Esophagus (tissue), 2 donors: ENCODE data around the gene TOM1L2. TPM values are rescaled to one million over a fixed set of nuclear protein-coding genes. Genes with fewer than 3 reads are reported as not detected.

Source experiments
- H3K27ac ChIP-seq, 2 donors: one replicate each; pipeline ENCODE4 v1.5.1; 2013; ENCODE audit warnings: low read depth in 2 of 2, mild to moderate bottlenecking in 2 of 2, inconsistent platforms in 1 of 2, low read length in 1 of 2, moderate library complexity in 1 of 2
- H3K27me3 ChIP-seq, 2 donors: one replicate each; pipeline ENCODE4 v1.6.1; 2013; ENCODE audit warnings: low read length in 2 of 2, control low read depth in 1 of 2, mild to moderate bottlenecking in 1 of 2; ENCODE audit not compliant: insufficient read depth in 2 of 2, control insufficient read depth in 1 of 2
- H3K36me3 ChIP-seq, 2 donors: one replicate each; pipeline ENCODE4 v1.6.1; 2013; ENCODE audit warnings: low read length in 1 of 2; ENCODE audit not compliant: control insufficient read depth in 2 of 2, insufficient read depth in 2 of 2
- H3K4me1 ChIP-seq, 2 donors: one replicate each; pipeline ENCODE4 v1.6.1; 2013; ENCODE audit warnings: low read length in 1 of 2; ENCODE audit not compliant: control insufficient read depth in 2 of 2, insufficient read depth in 2 of 2
- H3K4me3 ChIP-seq, 2 donors: one replicate each; pipeline ENCODE4 v1.5.1; 2013; ENCODE audit warnings: low read length in 2 of 2, mild to moderate bottlenecking in 2 of 2, low read depth in 1 of 2, moderate library complexity in 1 of 2
- H3K9me3 ChIP-seq, 2 donors: one replicate each; pipeline ENCODE4 v1.6.1; 2013; ENCODE audit warnings: mild to moderate bottlenecking in 2 of 2, low read depth in 1 of 2, low read length in 1 of 2, moderate library complexity in 1 of 2; ENCODE audit not compliant: control insufficient read depth in 2 of 2, insufficient read depth in 1 of 2
- WGBS, 2 donors: extraction: QIAGEN DNeasy Blood & Tissue Kit; methylation state at CpG; one replicate each; pipeline ENCODE4 v1.1.7; 2013; 5-methylcytosine and 5-hydroxymethylcytosine counted together
- polyA plus RNA-seq, 2 donors: library from polyadenylated mRNA; stranded (reverse); fragments of 200-250 nt; gene quantifications; one replicate each; pipeline ENCODE4 v1.2.3, GENCODE V29; 2013
- donor health status: healthy with polysubstance abuse.
- donor health status: Bipolar disorder and iron deficiency.

The TOM1L2 gene
- polyA plus RNA-seq, 2 donors: 49.9 to 83.2 TPM

- peaks cover 0 to 13% of the 10 kb centered on the region in 2 donors for H3K36me3 ChIP-seq
- no peak overlapping the region for H3K4me3 ChIP-seq
- H3K27ac ChIP-seq: no peak overlapping the region
- peaks cover 0 to 2% of the 10 kb centered on the region in 2 donors for H3K9me3 ChIP-seq
- WGBS, 2 donors: 90 to 92% methylated on average over 5 of the region's 5 CpGs
- H3K4me1 ChIP-seq: peaks cover 0 to 3% of the 10 kb centered on the region in 2 donors
- no peaks in the 10 kb centered on the region for H3K27me3 ChIP-seq
Measured at GRCh38 chr17:18011286-18011685, 39.1 kb upstream of the TOM1L2 start.

GRCh38 chr17:18009609-18010420 is 37.6 kb upstream of the TOM1L2 start:
- peaks cover 0 to 2% of the 10 kb centered on the region in 2 donors for H3K9me3 ChIP-seq
- peaks cover 0 to 3% of the 10 kb centered on the region in 2 donors for H3K4me1 ChIP-seq
- H3K36me3 ChIP-seq: peaks cover 0 to 8% of the 10 kb centered on the region in 2 donors
- no peak overlapping the region for H3K27ac ChIP-seq
- no peak overlapping the region for H3K4me3 ChIP-seq
- WGBS, 2 donors: 88 to 96% methylated on average over 8 of the region's 8 CpGs
- H3K27me3 ChIP-seq: no peaks in the 10 kb centered on the region

GRCh38 chr17:18008496-18009268 is 36.5 kb upstream of the TOM1L2 start:
- 82 to 97% methylated on average over 5 of the region's 5 CpGs for WGBS, 2 donors
- H3K36me3 ChIP-seq: peaks cover 0 to 8% of the 10 kb centered on the region in 2 donors
- no peak overlapping the region for H3K4me3 ChIP-seq
- no peaks in the 10 kb centered on the region for H3K27me3 ChIP-seq
- H3K4me1 ChIP-seq: peaks cover 0 to 3% of the 10 kb centered on the region in 2 donors
- H3K9me3 ChIP-seq: peaks cover 0 to 2% of the 10 kb centered on the region in 2 donors
- peak overlapping the region in 1 of 2 donors; percentile 42 for H3K27ac ChIP-seq

- no peak overlapping the region for H3K27ac ChIP-seq
- H3K9me3 ChIP-seq: peaks cover 0 to 2% of the 10 kb centered on the region in 2 donors
- H3K36me3 ChIP-seq: peaks cover 0 to 8% of the 10 kb centered on the region in 2 donors
- H3K27me3 ChIP-seq: no peaks in the 10 kb centered on the region
- H3K4me3 ChIP-seq: no peak overlapping the region
- 76 to 80% methylated on average over 30 to 31 of the region's 31 CpGs for WGBS, 2 donors
- H3K4me1 ChIP-seq: peaks cover 0 to 3% of the 10 kb centered on the region in 2 donors
Measured at GRCh38 chr17:18006495-18007239, 34.5 kb upstream of the TOM1L2 start.

GRCh38 chr17:18005496-18005895 is 33.3 kb upstream of the TOM1L2 start:
- H3K36me3 ChIP-seq: peaks cover 0 to 8% of the 10 kb centered on the region in 2 donors

GRCh38 chr17:18004884-18005305 is 32.7 kb upstream of the TOM1L2 start:
- 83 to 90% methylated on average over 9 of the region's 9 CpGs for WGBS, 2 donors
- no peak overlapping the region for H3K27ac ChIP-seq
- peaks cover 0 to 8% of the 10 kb centered on the region in 2 donors for H3K36me3 ChIP-seq
- no peaks in the 10 kb centered on the region for H3K9me3 ChIP-seq
- no peak overlapping the region for H3K4me3 ChIP-seq
- peaks cover 0 to 3% of the 10 kb centered on the region in 2 donors for H3K4me1 ChIP-seq
- H3K27me3 ChIP-seq: no peaks in the 10 kb centered on the region

More at GRCh38 chr17:18005496-18005895, 33.3 kb upstream of the TOM1L2 start:
- Histone ChIP-seq H3K4me3 (no peak overlapping the region), H3K4me1 (peaks cover 0 to 3% of the 10 kb centered on the region in 2 donors), H3K27ac (no peak overlapping the region), H3K9me3 (peaks cover 0 to under 1% of the 10 kb centered on the region in 2 donors), H3K27me3 (no peaks in the 10 kb centered on the region)
- WGBS, 2 donors: 76 to 83% methylated on average over 3 of the region's 3 CpGs

- peaks cover 0 to 3% of the 10 kb centered on the region in 2 donors for H3K4me1 ChIP-seq
- no peaks in the 10 kb centered on the region for H3K27me3 ChIP-seq
- WGBS, 2 donors: 77 to 80% methylated on average over 9 of the region's 9 CpGs
- no peaks in the 10 kb centered on the region for H3K9me3 ChIP-seq
- peaks cover 0 to 8% of the 10 kb centered on the region in 2 donors for H3K36me3 ChIP-seq
- no peak overlapping the region for H3K4me3 ChIP-seq
- no peak overlapping the region for H3K27ac ChIP-seq
Measured at GRCh38 chr17:18004345-18004744, 32.1 kb upstream of the TOM1L2 start.

GRCh38 chr17:18002171-18002570 is 30.0 kb upstream of the TOM1L2 start:
- 92% methylated on average over 2 of the region's 2 CpGs for WGBS, 2 donors
- H3K27ac ChIP-seq: no peak overlapping the region
- H3K4me1 ChIP-seq: peaks cover 0 to 3% of the 10 kb centered on the region in 2 donors
- no peaks in the 10 kb centered on the region for H3K27me3 ChIP-seq
- H3K9me3 ChIP-seq: no peaks in the 10 kb centered on the region
- H3K36me3 ChIP-seq: no peaks in the 10 kb centered on the region
- no peak overlapping the region for H3K4me3 ChIP-seq

- Histone ChIP-seq H3K27ac (no peak overlapping the region), H3K4me1 (no peaks in the 10 kb centered on the region), H3K9me3 (no peaks in the 10 kb centered on the region), H3K27me3 (no peaks in the 10 kb centered on the region), H3K36me3 (no peaks in the 10 kb centered on the region), H3K4me3 (no peak overlapping the region)
- 74 to 85% methylated on average over 8 of the region's 8 CpGs for WGBS, 2 donors
Measured at GRCh38 chr17:18000030-18000408, 27.8 kb upstream of the TOM1L2 start.
